HepG2 (cell line): ENCODE data around the gene BATF2. TPM values are rescaled to one million over a fixed set of nuclear protein-coding genes. Genes with fewer than 3 reads are reported as not detected.

Source experiments
- ARNT2 ChIP-seq: sonication (generic); formaldehyde crosslinking; IDR thresholded peaks from 2 replicates; pipeline ENCODE4 v1.8.0; 2022; ENCODE audit warnings: mild to moderate bottlenecking, low read depth, missing genetic modification reagents, moderate library complexity
- HDAC2 ChIP-seq: sonication (generic); formaldehyde crosslinking; IDR thresholded peaks from 2 replicates; pipeline ENCODE4 v1.4.0; 2020; ENCODE audit warnings: missing genetic modification reagents
- HES4 ChIP-seq: sonication (generic); formaldehyde crosslinking; IDR thresholded peaks from 2 replicates; pipeline ENCODE4 v1.9.0; 2021; ENCODE audit warnings: mild to moderate bottlenecking, missing genetic modification reagents, borderline replicate concordance
- HOXD1 ChIP-seq: sonication (generic); formaldehyde crosslinking; IDR thresholded peaks from 2 replicates; pipeline ENCODE4 v1.5.0; 2020; ENCODE audit warnings: missing genetic modification reagents
- MIXL1 ChIP-seq: IDR thresholded peaks from 2 replicates; pipeline ENCODE4 v1.6.1; 2016
- MTERF4 ChIP-seq: sonication (generic); formaldehyde crosslinking; IDR thresholded peaks from 2 replicates; pipeline ENCODE4 v1.8.0; 2023; ENCODE audit warnings: mild to moderate bottlenecking, missing genetic modification reagents
- MTF1 ChIP-seq: sonication (generic); formaldehyde crosslinking; IDR thresholded peaks from 2 replicates; pipeline ENCODE4 v1.5.0; 2020; ENCODE audit warnings: missing genetic modification reagents
- MYNN ChIP-seq: sonication (generic); formaldehyde crosslinking; IDR thresholded peaks from 2 replicates; pipeline ENCODE4 v1.4.0; 2020; ENCODE audit warnings: mild to moderate bottlenecking, low read depth, missing genetic modification reagents
- NR2F2 ChIP-seq: IDR thresholded peaks from 2 replicates; pipeline ENCODE4 v1.6.1; 2012; ENCODE audit warnings: low read depth, inconsistent platforms, borderline replicate concordance
- PBX2 ChIP-seq: IDR thresholded peaks from 2 replicates; pipeline ENCODE4 v1.6.1; 2016; ENCODE audit warnings: control low read depth
- PRMT3 ChIP-seq: sonication (generic); formaldehyde crosslinking; IDR thresholded peaks from 2 replicates; pipeline ENCODE4 v1.8.1; 2022; ENCODE audit warnings: low read depth, mild to moderate bottlenecking, moderate library complexity, missing genetic modification reagents, borderline replicate concordance
- PRPF4 ChIP-seq: fragments of 200-400 bp; formaldehyde crosslinking; IDR thresholded peaks from 2 replicates; pipeline ENCODE4 v1.6.1; 2016; ENCODE audit warnings: low read length, low read depth; ENCODE audit not compliant: poor library complexity, severe bottlenecking
- SNAI1 ChIP-seq: sonication (generic); formaldehyde crosslinking; IDR thresholded peaks from 2 replicates; pipeline ENCODE4 v1.5.0; 2020; ENCODE audit warnings: mild to moderate bottlenecking, missing genetic modification reagents, borderline replicate concordance
- SP1 ChIP-seq, 2 experiments: fragments of 450-650 bp in 1 of 2; sonication (generic) in 1 of 2; formaldehyde crosslinking in 1 of 2; IDR thresholded peaks; 2 replicates each; pipeline versions ENCODE4 v1.4.0 to v1.6.1; 2016 to 2020; ENCODE audit warnings: missing genetic modification reagents in 1 of 2
- SRSF4 ChIP-seq: fragments of 200-400 bp; formaldehyde crosslinking; IDR thresholded peaks from one replicate; pipeline ENCODE4 v1.6.1; 2018; ENCODE audit warnings: mild to moderate bottlenecking, low read depth, low read length, moderate library complexity; ENCODE audit not compliant: poor library complexity, severe bottlenecking
- ZNF101 ChIP-seq: sonication (generic); formaldehyde crosslinking; IDR thresholded peaks from 2 replicates; pipeline ENCODE4 v1.4.0; 2020; ENCODE audit warnings: mild to moderate bottlenecking, low read depth, missing genetic modification reagents, borderline replicate concordance
- ZNF263 ChIP-seq: sonication (generic); formaldehyde crosslinking; IDR thresholded peaks from 2 replicates; pipeline ENCODE4 v1.4.0; 2020; ENCODE audit warnings: missing genetic modification reagents
- ZNF484 ChIP-seq: sonication (generic); formaldehyde crosslinking; IDR thresholded peaks from 2 replicates; pipeline ENCODE4 v1.5.1; 2020; ENCODE audit warnings: mild to moderate bottlenecking, low read depth, missing genetic modification reagents, borderline replicate concordance
- ZNF570 ChIP-seq: sonication (generic); formaldehyde crosslinking; IDR thresholded peaks from 2 replicates; pipeline ENCODE4 v1.4.0; 2020; ENCODE audit warnings: mild to moderate bottlenecking, missing genetic modification reagents, borderline replicate concordance
- ZNF790 ChIP-seq: sonication (generic); formaldehyde crosslinking; IDR thresholded peaks from 2 replicates; pipeline ENCODE4 v1.8.0; 2022; ENCODE audit warnings: missing genetic modification reagents, mild to moderate bottlenecking, borderline replicate concordance
- ZNF800 ChIP-seq: sonication (generic); formaldehyde crosslinking; IDR thresholded peaks from 2 replicates; pipeline ENCODE4 v1.4.0; 2020; ENCODE audit warnings: missing genetic modification reagents
- ZNF883 ChIP-seq: sonication (generic); formaldehyde crosslinking; IDR thresholded peaks from 2 replicates; pipeline ENCODE4 v1.5.1; 2020; ENCODE audit warnings: mild to moderate bottlenecking, missing genetic modification reagents; ENCODE audit errors: not compliant biosample characterization
- polyA plus RNA-seq, 8 experiments: library from polyadenylated mRNA; depleted of rRNA in 3 of 8; stranded (reverse) in 7 of 8; unstranded in 1 of 8; fragments of >200 nt; fragmentation: Illumina TruSeq in 4 of 8; extraction: Trizol in 4 of 8; gene quantifications; 2 replicates each; pipeline versions ENCODE4 v1.2.1 to v1.2.3, GENCODE V29; 2011 to 2016; ENCODE audit warnings: low read depth in 4 of 8, missing spikeins in 1 of 8, mixed read lengths in 1 of 8; ENCODE audit not compliant: insufficient read depth in 1 of 8
- total RNA-seq, 5 experiments: library from RNA; depleted of rRNA; stranded (reverse); fragments of >200 nt; fragmentation: Illumina TruSeq; extraction: Trizol; gene quantifications; 2 replicates each; pipeline ENCODE4 v1.2.3, GENCODE V29; 2016; ENCODE audit warnings: low read depth in 1 of 5
- TF ChIP-seq, protein P1 (sequence below): sonication (generic); formaldehyde crosslinking; IDR thresholded peaks from 2 replicates; pipeline ENCODE4 v1.4.0; 2020; ENCODE audit warnings: missing genetic modification reagents, borderline replicate concordance

The BATF2 gene
- total and polyA plus RNA-seq, 2 of the 13 experiments (the other 11 are each of a cell fraction or from before 2014, with no cell fraction given), result 2.8 to 3.9 TPM

DNA sequence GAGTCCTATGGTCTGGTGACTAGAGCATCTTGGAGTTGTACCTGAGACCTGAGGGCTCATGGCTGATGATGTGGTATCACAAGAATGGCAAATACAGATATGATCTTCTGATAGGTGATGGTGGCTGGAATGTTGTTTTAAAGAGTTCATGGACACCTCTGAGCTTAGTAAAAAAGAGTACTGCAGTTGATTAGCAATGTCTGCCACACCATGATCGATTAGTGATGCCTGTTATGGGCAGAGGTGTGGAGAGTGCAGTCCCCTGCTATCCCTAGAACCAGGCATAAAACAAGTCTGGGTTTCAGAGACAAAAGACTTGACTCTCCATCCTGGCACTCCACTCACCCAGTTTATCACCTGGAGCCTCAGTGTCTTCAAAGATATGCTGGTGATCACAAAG lies 1.4 kb upstream of the BATF2 start (continued):
- TF ChIP-seq, protein P1, sequence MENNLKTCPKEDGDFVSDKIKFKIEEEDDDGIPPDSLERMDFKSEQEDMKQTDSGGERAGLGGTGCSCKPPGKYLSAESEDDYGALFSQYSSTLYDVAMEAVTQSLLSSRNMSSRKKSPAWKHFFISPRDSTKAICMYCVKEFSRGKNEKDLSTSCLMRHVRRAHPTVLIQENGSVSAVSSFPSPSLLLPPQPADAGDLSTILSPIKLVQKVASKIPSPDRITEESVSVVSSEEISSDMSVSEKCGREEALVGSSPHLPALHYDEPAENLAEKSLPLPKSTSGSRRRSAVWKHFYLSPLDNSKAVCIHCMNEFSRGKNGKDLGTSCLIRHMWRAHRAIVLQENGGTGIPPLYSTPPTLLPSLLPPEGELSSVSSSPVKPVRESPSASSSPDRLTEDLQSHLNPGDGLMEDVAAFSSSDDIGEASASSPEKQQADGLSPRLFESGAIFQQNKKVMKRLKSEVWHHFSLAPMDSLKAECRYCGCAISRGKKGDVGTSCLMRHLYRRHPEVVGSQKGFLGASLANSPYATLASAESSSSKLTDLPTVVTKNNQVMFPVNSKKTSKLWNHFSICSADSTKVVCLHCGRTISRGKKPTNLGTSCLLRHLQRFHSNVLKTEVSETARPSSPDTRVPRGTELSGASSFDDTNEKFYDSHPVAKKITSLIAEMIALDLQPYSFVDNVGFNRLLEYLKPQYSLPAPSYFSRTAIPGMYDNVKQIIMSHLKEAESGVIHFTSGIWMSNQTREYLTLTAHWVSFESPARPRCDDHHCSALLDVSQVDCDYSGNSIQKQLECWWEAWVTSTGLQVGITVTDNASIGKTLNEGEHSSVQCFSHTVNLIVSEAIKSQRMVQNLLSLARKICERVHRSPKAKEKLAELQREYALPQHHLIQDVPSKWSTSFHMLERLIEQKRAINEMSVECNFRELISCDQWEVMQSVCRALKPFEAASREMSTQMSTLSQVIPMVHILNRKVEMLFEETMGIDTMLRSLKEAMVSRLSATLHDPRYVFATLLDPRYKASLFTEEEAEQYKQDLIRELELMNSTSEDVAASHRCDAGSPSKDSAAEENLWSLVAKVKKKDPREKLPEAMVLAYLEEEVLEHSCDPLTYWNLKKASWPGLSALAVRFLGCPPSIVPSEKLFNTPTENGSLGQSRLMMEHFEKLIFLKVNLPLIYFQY, result no peak
- TF ChIP-seq ZNF800 (CRISPR knock-in tag) (no peak), ZNF484 (no peak), PRPF4 (no peak), HDAC2 (peak; percentile 31; the same call in 1 of the 2 replicates), ZNF570 (CRISPR knock-in tag) (no peak), HES4 (CRISPR knock-in tag) (no peak), PRMT3 (CRISPR knock-in tag) (no peak), PBX2 (CRISPR knock-in tag) (no peak), SP1 (IDR thresholded peaks at IDR 0.05) (no peak), SP1 (CRISPR knock-in tag; IDR thresholded peaks at IDR 0.05) (no peak), MIXL1 (CRISPR knock-in tag) (peak; percentile 79), ZNF883 (CRISPR knock-in tag) (no peak), MTERF4 (CRISPR knock-in tag) (no peak), NR2F2 (no peak), SNAI1 (CRISPR knock-in tag) (no peak), MTF1 (CRISPR knock-in tag) (no peak), ZNF101 (CRISPR knock-in tag) (no peak), ZNF790 (CRISPR knock-in tag) (no peak), SRSF4 (no peak), HOXD1 (CRISPR knock-in tag) (no peak), ZNF263 (CRISPR knock-in tag) (peak; percentile 62; the same call in 1 of the 2 replicates), MYNN (CRISPR knock-in tag) (no peak), ARNT2 (no peak)
